Suprapubic skin (tissue), 4 donors: ENCODE results near the gene MPZL3. TPM values are rescaled to one million over a fixed set of nuclear protein-coding genes. Genes with fewer than 3 reads are reported as not detected.

Experiments
- DNase-seq, 2 donors: peaks; one replicate each; pipeline ENCODE4 v3.0.0-alpha.2; 2019; ENCODE audit warnings: low spot score in 2 of 2
- H3K27ac ChIP-seq: fragments of 200-600 bp; sonication (generic); one replicate; pipeline ENCODE4 v1.5.1; 2019
- H3K27me3 ChIP-seq: fragments of 200-600 bp; sonication (generic); one replicate; pipeline ENCODE4 v1.5.1; 2019
- H3K36me3 ChIP-seq: fragments of 200-600 bp; sonication (generic); one replicate; pipeline ENCODE4 v1.5.1; 2019
- H3K4me1 ChIP-seq: fragments of 200-600 bp; sonication (generic); one replicate; pipeline ENCODE4 v1.5.1; 2019
- H3K4me3 ChIP-seq: fragments of 200-600 bp; sonication (generic); one replicate; pipeline ENCODE4 v1.5.1; 2019; ENCODE audit warnings: mild to moderate bottlenecking
- H3K9me3 ChIP-seq: fragments of 200-600 bp; sonication (generic); one replicate; pipeline ENCODE4 v1.5.1; 2019
- EP300 ChIP-seq: sonication (generic); formaldehyde crosslinking; IDR thresholded peaks from one replicate; pipeline ENCODE4 v1.6.1; 2017; ENCODE audit warnings: antibody characterized with exemption
- POLR2A ChIP-seq, 2 donors: fragments of 450-650 bp; IDR thresholded peaks; one replicate each; pipeline ENCODE4 v1.6.1; 2017; ENCODE audit warnings: antibody characterized with exemption in 2 of 2, mild to moderate bottlenecking in 2 of 2, moderate library complexity in 2 of 2
- POLR2AphosphoS5 ChIP-seq, 3 donors: sonication (generic); formaldehyde crosslinking; IDR thresholded peaks; one replicate each; pipeline ENCODE4 v1.6.1; 2017; ENCODE audit warnings: antibody characterized with exemption in 3 of 3
- WGBS: methylation state at CpG from one replicate; pipeline ENCODE4 v1.1.5; 2018; 5-methylcytosine and 5-hydroxymethylcytosine counted together
- total RNA-seq, 4 donors: library from RNA; depleted of rRNA; stranded (reverse); fragments of >200 nt; gene quantifications; one replicate each; pipeline ENCODE4 v1.1.0, GENCODE V29; 2016
- TF ChIP-seq, protein P1 (sequence below), 2 donors: fragments of 200-600 bp in 1 of 2; fragments of 450-650 bp in 1 of 2; sonication (generic) in 1 of 2; IDR thresholded peaks; one replicate each; pipeline ENCODE4 v1.5.1; 2016 to 2019; ENCODE audit warnings: antibody characterized with exemption in 2 of 2, mild to moderate bottlenecking in 1 of 2, moderate library complexity in 1 of 2

MPZL3 gene
- total RNA-seq, 4 donors from 2014 or later: 23.9 to 87.2 (median 56.1) TPM

DNA sequence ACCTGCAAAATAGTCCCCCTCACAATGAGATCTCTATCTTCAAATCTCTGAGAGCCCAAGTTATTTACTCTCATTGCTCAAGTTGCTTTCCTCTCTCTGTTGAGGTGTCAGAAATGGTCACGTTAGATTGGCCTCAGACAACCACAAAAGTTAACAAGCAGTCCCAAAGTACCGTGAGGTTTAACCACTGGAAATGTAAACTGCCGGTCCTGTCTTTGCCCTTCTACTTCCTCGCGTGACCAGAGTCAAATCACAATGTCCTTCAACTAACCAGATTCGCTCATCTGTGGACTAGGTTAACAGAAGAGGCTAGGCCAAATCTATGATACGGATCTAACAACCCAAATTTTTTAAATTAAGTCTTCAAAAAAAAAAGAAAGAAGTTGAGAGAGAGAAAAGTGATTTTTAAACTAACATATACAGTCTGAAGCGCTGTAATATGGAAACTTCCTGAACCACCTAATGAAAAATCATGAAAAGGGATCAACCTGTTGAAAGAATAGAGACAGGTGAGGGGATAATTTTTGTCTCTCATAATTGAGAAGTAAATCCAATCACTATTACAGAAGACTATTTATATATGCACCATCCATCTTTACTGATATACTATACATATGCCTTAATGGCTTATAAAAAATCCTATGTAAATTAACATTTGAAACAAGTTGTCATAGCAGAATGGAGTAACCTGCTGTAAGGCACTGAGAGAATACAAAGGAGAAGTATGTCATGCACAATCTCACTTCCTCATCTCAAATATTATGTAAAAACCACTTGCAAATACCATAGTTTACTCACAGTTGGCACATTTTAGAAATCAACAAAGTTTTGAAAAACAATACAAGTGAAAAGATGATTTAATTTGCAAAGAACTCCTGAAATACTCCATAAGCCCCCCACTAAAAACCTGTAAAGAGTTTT lies 24.0 kb downstream of the MPZL3 start:
- Histone ChIP-seq H3K4me1 (no peaks in the 10 kb centered on the region), H3K27me3 (peaks cover 2% of the 10 kb centered on the region), H3K27ac (peak overlapping the region; percentile 24), H3K9me3 (no peaks in the 10 kb centered on the region), H3K36me3 (peaks cover 7% of the 10 kb centered on the region), H3K4me3 (no peak overlapping the region)
- no peak for DNase-seq
- WGBS: 87% methylated on average over 8 of the region's 8 CpGs
- TF ChIP-seq POLR2AphosphoS5 (IDR thresholded peaks at IDR 0.05) (no peak), EP300 (no peak), POLR2A (IDR thresholded peaks at IDR 0.05) (no peak)
- TF ChIP-seq, protein P1, sequence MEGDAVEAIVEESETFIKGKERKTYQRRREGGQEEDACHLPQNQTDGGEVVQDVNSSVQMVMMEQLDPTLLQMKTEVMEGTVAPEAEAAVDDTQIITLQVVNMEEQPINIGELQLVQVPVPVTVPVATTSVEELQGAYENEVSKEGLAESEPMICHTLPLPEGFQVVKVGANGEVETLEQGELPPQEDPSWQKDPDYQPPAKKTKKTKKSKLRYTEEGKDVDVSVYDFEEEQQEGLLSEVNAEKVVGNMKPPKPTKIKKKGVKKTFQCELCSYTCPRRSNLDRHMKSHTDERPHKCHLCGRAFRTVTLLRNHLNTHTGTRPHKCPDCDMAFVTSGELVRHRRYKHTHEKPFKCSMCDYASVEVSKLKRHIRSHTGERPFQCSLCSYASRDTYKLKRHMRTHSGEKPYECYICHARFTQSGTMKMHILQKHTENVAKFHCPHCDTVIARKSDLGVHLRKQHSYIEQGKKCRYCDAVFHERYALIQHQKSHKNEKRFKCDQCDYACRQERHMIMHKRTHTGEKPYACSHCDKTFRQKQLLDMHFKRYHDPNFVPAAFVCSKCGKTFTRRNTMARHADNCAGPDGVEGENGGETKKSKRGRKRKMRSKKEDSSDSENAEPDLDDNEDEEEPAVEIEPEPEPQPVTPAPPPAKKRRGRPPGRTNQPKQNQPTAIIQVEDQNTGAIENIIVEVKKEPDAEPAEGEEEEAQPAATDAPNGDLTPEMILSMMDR (IDR thresholded peaks at IDR 0.05): no peak

DNA sequence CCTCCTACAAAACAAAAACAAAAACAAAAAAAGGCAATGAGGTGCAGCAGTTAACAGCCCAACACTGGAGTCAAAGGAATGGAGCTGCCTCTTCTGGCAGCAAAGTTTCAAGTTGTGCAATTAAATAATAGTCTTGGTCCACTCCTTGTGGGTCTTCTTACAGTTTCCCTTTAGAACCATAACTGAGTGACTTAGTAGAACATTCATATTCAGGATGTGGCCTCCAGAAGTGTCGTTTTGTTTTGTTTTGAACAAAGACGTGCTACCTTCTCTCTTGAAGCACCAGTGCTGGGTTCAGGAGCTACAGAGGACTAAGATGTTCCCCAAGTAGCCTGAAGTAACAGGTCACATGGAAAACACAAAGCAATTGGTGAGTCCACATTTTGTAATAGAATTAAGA lies 25.4 kb downstream of the MPZL3 start:
- H3K9me3 ChIP-seq: no peaks in the 10 kb centered on the region
- no peaks in the 10 kb centered on the region for H3K27me3 ChIP-seq
- H3K27ac ChIP-seq: no peak overlapping the region
- no peak for DNase-seq
- H3K36me3 ChIP-seq: no peaks in the 10 kb centered on the region
- no peak overlapping the region for H3K4me3 ChIP-seq
- H3K4me1 ChIP-seq: no peaks in the 10 kb centered on the region
- WGBS: 82% methylated on average over 2 of the region's 2 CpGs
- TF ChIP-seq, protein P1 (IDR thresholded peaks at IDR 0.05): no peak

DNA sequence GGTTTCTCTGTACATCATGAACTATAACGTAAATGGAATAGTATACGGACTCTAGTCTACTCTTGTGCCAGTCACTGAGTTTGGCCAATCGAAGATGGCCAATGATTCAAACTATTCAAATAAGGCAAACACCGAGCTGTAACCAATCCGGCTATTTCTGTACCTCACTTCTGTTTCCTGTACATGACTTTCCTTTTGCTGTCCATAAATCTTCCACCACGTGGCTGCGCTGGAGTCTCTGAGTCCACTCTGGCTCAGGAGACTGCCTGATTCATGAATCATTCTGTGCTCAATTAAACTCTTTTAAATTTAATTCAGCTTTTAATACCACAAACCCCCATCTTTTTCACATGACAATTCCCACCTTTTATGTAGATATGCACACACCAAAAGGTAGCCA lies 25.9 kb downstream of the MPZL3 start:
- Histone ChIP-seq H3K4me1 (no peaks in the 10 kb centered on the region), H3K27me3 (peaks cover 4% of the 10 kb centered on the region), H3K9me3 (no peaks in the 10 kb centered on the region), H3K36me3 (no peaks in the 10 kb centered on the region), H3K4me3 (no peak overlapping the region), H3K27ac (no peak overlapping the region)
- TF ChIP-seq POLR2A (IDR thresholded peaks at IDR 0.05): no peak
- no peak for TF ChIP-seq POLR2AphosphoS5 (IDR thresholded peaks at IDR 0.05)
- no peak for TF ChIP-seq EP300
- TF ChIP-seq, protein P1 (IDR thresholded peaks at IDR 0.05): no peak
- WGBS: 57% methylated on average over 7 of the region's 7 CpGs
- DNase-seq: no peak

DNA sequence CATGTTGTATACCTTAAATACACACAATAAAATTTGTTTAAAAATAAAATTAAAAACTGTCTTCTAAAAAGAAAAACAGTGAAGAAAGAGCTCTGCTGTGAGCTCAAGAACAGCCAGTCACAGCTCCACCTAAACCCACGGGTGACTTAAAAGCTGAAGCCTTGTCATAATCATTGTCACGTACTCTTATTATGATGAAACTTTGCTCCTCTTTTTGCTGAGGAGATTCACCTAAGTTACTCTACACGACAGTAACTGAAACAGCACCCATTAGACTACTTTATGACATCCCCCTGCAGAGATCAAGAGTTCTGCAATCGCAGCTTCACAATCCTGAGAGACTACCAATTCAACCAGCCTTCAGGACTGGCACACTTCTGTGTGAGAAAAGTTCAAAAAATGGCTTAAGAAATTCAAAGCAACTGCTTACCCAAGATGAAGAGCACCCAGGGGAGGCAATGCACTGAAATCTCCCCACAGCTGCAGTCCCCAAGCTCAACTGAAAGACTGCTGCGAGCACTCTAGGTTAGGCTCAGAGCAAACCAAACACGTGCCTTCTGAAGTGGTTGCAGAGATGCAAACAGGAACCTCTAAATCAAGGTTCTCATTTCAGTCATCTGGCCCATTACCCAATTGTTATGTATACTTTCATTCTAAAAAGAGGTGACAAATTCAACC lies 27.5 kb downstream of the MPZL3 start, which contains the start of gene JAML:
Gene JAML (minus strand): TSS at position 501 of the 678 bp plus-strand sequence. CDS start 10,145 bp downstream, outside the sequence.
- Histone ChIP-seq H3K9me3 (no peaks in the 10 kb centered on the region), H3K36me3 (no peaks in the 10 kb centered on the region), H3K4me1 (no peaks in the 10 kb centered on the region), H3K4me3 (peak within 1 kb of the TSS; percentile 8), H3K27me3 (peaks cover 7% of the 10 kb centered on the region), H3K27ac (no peak within 1 kb of the TSS)
- no peak for TF ChIP-seq POLR2AphosphoS5 (IDR thresholded peaks at IDR 0.05)
- TF ChIP-seq, protein P1 (IDR thresholded peaks at IDR 0.05): no peak
- WGBS: 62% methylated on average over 6 of the region's 6 CpGs
- DNase-seq: no peak

DNA sequence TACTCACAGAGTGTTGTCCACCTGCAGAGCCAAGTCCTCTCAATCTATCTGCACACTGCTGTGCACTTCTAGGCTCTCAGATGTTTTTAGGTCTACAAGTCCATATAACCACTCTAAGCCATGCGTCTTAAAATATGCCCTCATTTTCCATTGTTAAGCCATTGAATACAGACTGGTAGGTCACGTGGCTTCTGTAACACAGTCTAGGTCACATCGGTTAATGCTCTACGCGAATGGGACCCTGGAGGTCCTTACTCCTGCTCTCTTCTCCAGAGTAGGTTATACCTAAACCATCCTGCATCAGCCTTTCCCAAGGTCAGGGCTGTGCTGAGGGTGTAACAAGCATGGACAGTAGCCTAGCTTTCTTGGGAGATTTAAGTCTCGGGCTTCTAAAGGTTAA lies 28.2 kb downstream of the MPZL3 start:
- peak overlapping the region; percentile 8 for H3K4me3 ChIP-seq

More for the DNA sequence above, 28.2 kb downstream of the MPZL3 start:
- no peaks in the 10 kb centered on the region for H3K36me3 ChIP-seq
- H3K27ac ChIP-seq: no peak overlapping the region
- no peak for DNase-seq
- H3K9me3 ChIP-seq: no peaks in the 10 kb centered on the region
- TF ChIP-seq, protein P1 (IDR thresholded peaks at IDR 0.05): no peak
- TF ChIP-seq EP300 (no peak), POLR2A (IDR thresholded peaks at IDR 0.05) (no peak), POLR2AphosphoS5 (IDR thresholded peaks at IDR 0.05) (no peak)
- WGBS: 87% methylated on average over 6 of the region's 6 CpGs
- H3K4me1 ChIP-seq: no peaks in the 10 kb centered on the region
- H3K27me3 ChIP-seq: peaks cover 7% of the 10 kb centered on the region
